ENCODE measurements around the gene ARHGAP12. TPM values are rescaled to one million over a fixed set of nuclear protein-coding genes. Genes with fewer than 3 reads are reported as not detected.

The ARHGAP12 gene
- total RNA-seq, 1 donor from 2014 or later: 96.5 TPM

DNA sequence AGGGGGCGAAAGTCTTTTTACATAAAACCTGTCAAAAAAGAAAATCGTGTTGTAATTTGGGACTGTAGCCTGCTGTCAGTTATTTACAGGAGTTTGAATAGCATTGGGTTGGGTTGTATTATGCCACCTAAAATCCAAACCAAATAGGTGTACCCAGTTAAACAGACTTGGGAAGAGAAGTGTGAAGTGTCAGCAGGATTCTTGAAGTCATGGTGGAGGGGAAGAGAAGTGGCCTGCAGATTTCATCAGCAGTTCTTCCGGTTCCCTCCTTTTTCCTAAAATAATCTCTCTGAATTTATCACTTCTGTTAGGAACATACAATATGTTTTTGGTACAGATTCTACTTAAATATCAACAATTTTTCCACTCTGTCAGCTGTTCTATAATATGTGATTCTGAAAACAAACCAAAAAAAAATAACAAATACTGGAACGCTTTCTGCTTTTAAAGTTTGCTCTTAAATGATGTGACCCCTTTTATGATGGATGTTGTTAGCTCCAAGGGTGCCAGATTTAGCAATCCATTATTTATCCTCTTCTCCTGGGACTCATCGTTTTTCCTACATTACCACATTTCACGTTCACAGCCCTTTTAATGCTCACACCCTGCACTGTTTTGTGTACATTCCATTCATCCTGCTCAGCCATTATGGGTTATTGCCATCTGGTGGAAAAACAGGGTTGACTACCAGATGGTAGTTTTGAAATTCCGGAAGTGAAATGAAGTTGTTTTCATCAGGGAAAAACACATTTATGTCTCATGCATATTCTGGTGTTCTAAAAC, 18.7 kb upstream of the ARHGAP12 start:
- no peak for DNase-seq

DNA sequence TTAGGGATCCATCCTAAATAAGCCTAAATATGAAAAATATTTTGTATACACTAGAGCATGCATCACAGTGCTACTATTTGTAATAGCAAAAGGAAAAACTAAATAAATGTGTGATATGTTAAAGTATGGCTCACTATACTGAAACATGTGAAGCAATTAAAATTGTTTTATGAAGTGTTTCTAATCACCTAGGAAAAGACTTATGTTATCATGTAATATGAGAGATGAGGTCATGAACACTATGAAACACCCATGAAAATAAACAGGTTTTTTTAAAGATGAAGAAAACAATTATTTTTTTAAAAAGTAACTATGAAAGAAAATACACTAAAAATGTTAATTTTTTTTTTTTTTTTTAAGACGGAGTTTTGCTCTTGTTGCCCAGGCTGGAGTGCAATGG, 16.8 kb upstream of the ARHGAP12 start:
- DNase-seq: no peak

DNA sequence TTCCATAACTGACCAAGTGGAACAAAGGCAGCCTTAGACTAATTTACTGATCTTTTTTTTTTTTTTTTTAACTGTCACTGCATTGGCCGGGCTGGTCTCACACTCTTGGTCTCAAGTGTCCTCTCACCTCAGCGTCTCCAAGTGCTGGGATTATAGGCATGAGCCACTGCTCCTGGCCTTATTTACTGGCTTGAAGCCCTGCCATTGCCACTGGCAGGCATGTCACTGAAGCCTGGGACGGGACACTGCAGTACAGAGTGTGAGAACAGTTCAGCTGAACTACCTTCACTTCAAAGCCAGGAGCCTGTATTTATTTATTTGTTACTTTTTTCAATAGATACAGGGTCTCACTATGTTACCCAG, 15.4 kb upstream of the ARHGAP12 start:
- DNase-seq: no peak

DNA sequence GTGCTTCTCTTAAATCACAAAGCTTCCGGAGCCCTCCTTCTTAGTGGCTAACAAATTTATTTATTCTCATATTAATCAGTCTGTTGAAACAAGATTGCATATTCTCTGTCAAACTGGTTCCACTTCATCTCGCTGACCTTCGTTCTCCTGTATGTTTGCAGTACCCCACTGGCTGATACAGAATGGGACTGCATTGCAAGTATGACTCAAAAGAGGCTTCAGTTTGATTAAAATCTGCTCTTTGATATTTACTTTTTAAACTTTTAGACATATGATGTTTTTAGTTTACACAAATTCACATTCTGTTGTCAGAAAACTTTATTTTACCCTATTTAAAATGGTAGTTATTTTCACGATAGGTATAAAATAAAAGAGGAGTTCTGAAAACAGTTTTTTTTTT, 14.3 kb upstream of the ARHGAP12 start:
- DNase-seq: no peak

DNA sequence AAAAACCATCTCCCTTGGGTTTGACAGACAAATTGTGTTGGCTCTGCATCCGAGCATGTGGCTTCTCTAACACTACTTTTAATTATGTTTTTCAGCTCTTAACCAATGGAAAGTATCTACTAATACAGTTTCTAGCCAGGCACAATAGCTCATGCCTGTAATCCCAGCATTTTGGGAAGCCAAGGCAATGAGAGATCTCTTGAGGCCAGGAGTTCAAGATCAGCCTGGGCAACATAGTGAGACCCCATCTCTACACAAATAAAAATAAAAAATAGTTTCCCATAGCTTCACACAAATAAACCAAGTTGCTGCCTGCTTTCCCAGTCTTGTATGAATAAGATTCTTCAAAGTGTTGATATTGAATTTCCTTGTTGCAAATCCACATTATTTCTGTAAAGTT, 13.8 kb upstream of the ARHGAP12 start:
- DNase-seq: no peak

DNA sequence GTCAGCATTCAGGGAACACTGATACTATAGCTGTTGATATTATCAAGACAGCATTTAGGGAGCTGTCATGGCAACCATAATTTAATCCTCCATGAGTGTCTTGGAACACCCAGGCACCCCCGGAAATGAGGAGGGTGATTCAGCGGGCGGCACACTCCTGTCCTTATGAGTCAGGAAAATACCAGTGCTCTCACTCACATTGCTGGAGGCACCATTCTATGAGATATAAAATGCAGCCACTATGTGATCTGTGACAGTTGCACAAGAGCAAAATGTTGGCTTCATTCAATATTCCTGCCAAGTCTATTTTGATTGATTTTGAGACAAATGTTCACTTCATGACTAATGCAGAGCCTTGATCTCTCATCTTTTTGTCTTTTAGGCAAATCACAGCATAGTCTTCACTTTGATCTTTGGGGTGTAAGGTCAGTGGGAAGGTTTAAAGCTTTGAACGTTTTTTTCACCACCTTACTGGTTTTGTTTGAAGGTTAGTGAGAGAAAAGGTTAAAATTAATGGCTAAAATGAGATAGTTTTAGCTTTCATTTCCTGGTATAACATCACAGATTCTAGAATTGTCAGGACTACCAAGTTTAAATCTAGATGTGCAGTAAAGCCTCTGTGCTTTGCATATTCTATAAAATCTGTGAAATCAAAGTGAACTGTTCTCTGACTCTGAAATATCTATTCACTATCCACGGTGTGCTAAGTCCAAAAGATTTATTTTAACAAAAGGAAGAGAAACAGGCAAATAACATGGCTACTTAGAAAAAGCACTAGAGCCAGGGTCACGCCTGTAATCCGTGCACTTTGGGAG, 12.4 kb upstream of the ARHGAP12 start:
- DNase-seq: no peak

DNA sequence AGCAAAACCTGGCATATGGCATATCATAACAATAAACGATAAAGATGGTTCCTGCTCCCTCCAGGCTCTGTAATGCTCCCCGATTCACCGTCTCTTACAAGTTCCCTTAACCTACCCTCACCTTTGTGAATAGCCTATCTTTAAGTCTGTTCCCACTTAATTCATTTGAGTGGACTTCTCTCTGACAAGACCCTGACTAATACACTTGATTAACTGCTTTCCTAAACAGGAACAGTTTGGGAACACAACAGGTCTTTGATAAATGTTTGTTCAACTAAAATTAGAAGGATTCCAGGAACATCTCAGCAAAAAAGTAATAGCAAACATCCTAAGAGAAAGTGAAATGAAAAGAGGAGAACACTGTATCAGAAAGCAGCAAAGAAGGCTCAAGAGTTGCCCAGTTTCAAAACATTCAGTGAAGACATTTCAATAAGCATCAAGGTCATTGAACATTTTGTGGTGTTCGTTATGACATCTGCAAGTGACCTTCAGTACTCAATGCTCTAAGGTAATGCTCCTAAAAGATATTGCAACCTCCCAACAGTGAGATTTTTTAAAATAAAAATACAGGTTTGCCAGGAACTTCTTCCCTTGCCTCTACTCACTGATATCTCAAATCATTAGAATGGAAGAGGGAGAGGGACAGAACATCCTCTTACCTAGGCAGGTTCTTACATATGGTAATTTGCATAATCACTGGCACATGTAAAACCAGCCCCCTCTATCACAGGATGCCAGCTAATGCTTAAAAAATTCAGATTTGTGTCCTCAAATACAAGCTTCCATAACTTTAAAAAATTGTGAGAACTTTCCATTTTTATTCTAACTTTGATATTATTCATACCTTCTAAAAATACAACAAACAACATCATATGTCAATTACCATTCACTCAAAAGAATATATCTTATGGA, 11.4 kb upstream of the ARHGAP12 start:
- no peak for DNase-seq

DNA sequence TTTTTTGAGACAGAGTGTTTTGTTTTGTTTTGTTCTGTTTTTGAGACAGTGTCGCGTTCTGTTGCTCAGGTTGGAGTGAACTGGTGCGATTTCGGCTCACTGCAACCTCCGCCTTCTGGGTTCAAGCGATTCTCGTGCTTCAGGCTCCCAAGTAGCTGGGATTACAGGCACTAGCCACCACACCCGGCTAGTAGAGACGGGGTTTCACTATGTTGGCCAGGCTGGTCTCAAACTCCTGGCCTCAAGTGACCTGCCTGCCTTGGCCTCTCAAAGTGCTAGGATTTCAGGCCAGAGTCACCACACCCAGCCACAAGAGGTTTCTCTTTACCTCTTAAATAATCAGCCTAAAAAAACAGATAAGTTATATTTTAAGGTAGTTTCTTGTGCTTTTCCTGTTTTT, 8.7 kb upstream of the ARHGAP12 start:
- DNase-seq: no peak

DNA sequence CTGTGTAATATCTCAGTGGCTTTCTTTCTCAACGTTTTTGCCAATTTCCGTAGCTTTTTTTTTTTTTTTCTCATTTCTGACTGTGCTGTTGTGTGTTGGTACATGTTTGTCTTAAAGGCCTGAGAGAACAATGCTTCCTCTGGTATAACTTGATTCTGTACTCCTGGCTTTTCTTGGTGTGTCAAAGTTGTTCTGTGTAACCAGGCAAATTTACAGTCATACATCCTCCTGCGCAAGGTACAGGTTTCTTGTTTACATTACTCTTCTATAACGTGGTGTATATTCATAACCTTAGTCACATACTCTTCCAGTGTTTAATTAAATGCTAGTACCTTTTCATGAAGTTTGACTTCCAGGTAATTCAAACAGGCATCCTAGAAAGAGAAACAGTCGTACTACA, 8.3 kb upstream of the ARHGAP12 start:
- DNase-seq: no peak

DNA sequence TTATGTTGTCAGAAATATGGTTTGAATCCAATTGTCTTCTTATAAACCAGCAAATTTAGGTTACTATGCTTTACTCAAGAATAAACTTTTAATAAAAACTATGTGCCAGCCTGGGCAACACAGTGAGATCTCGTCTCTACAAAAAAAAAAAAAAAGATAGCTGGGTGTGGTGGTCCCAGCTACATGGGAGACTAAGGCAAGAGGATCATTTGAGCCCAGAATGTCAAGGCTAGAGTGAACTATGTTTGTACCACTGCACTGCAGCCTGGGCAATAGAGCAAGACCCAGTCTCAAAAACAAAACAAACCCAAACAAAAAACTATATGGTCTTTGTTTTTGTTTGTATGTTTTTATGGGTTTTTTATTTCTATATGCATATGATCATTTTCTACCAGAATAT, 7.5 kb upstream of the ARHGAP12 start:
- DNase-seq: no peak

DNA sequence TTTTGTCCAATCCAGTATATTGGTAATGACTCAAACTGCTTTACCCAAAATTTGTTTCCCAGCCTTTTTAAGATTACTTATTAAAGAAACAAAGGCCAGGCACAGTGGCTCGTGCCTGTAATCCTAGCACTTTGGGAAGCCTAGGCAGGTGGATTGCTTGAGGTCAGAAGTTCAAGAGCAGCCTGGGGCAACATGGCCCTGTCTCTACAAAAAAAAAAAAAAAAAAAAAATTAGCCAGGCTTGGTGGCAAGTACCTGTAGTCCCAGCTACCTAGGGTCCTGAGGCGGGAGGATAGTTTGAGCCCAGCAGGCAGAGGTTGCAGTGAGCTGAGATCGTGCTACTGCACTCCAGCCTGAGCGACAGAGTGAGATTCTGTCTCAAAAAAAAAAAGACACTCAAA, 7.0 kb upstream of the ARHGAP12 start:
- no peak for DNase-seq

DNA sequence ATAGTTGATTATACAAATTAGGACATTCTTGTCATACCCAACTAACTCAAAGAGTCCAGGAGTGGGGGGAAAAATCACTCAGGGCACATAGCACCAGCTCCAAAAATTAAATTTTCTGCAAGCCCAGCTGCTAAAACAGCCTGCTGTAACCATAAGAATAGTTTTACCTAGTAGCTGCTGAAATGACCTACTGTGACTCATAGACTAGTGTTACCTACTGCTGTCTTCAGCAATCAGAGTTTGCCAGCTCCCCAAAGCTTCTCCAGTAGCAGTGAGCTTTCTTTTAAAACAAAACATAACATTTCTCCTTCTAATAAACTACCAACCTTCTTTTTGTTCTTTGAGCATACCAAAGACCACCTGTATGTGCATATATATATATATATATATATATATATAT, 4.2 kb upstream of the ARHGAP12 start:
- no peak for DNase-seq

DNA sequence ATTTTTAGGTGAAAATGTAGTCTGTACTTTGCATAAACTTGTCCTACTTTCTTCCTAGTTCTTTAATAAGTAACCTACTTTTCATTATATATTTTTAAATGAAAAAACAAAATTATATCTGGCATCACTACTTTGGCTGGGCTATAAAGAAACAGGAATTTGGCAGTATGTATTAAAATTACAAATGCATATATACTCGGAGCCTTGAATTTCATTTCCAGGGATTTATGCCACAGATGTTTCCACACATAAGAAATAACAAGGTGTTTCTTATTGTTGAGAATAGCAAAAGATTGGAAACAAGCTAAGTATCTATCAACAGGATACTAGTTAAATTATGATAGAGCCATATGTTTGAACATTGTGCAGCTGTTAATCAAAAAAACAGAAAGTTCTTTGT, 2.2 kb upstream of the ARHGAP12 start:
- DNase-seq: no peak

DNA sequence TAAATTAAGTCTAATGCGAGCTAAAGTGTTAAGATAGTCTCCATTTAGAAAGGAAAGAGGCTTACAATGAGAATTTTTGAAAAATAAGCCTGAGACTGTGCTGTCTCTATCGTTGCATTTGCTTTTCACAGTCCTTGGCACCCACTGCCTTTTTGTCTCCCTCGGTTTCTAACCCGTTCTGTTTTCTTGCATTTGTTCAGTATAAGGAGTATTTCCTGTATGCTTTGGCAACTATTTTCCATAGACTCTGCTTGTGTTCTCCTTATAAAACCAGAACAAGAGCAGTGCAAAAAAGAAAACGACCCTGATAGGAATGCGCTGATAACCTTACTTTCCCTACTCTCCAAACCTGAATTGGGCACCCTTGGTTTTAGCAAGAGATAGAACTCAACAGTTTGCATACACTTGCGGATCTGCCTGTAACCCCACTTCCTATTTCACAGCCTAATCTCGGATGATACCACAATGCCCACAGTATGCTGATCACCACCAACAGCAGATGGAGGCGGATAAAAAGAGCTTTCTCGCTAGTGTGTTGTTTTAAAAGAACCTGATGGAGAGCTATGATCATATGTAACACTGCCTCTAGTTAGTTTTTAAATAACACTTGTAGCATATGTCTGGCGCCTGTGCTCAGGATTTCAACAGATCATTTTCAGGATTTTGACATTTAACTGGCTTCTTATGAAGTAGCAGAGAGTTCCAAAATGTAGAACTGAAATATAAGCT, 1.6 kb upstream of the ARHGAP12 start:
- no peak for DNase-seq

DNA sequence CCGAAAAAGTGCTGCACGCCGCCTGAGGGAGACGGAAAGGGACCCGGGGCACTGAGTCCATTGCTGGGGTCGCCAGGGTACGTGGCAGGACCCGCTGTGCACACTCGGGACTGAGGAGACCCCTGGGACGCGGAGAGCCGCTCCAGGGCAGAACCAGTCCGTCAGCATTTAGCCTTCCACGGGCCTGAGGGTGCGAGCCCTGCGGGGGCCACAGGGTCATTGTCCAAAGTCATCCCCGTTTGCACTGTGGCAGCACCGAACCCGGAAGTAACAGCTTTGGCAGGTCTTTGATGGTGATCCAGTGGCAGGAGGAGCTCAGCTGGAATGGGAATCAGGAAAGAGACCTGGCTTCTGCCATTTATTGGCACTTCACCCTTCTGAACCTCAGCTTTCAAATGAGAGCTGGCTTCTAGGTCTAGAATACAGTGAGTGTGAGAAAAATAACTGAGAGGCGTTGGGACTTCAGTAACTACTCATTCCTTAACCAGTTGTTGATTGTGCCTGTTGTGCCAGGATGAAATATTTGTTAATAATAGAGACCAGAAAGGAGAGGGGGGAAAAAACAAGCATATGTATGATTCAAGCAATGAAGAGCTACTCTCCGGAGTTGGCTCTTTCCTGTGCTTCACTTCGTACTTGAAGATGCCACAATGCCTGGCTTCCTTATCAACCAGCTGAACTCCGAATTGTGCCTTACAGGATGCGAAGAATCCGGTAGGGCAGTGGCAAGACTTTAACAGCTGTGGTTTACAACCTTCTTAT, 811 bp upstream of the ARHGAP12 start:
- DNase-seq: no peak

DNA sequence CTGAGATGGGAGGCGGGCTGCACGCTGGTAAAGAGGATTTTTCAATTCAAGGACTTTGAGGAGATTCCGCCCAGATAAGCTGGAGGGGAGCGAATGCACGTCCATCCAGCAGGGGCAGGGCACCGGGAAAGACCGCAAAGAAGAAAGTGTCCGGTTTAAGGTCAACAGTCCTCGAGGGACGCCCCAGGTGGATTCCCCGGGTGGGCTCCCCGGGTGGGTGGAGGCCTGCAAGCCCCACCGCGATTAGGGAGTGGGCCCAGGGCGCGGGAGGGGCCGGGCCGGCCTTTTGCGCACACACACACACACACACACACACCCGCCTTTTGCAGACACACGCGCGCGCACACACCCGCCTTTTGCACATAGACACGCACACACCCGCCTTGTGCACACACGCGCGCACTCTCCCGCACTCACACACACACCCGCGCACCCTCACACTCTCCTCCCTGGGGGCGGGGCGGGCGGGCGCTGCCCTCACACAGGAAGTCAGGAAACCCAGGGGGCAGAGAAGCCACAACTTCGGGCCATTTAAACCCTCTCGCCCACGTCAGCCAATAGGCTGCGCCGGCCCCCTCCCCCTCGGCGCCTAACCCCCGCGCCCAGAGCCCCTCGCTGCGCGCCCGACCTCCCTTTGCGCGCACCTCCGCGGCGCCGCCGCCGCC, 615 bp downstream of the ARHGAP12 start:
- DNase-seq: peak; percentile 23

DNA sequence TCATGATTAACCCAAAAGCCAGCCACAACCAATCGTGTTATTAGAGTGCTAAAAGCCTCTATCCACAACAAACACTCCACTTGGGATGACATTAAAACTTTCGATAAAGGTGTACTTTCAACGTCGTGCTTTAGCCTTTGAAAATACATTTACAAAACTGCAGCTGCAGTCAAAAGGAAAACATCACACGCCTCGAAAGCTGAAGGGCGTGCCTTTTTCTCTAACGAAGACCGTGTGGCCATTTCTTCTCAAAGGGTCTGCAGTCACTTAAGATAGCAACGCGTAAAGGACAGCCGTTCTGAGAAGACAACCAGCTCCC, 1.1 kb downstream of the ARHGAP12 start:
- DNase-seq: no peak

DNA sequence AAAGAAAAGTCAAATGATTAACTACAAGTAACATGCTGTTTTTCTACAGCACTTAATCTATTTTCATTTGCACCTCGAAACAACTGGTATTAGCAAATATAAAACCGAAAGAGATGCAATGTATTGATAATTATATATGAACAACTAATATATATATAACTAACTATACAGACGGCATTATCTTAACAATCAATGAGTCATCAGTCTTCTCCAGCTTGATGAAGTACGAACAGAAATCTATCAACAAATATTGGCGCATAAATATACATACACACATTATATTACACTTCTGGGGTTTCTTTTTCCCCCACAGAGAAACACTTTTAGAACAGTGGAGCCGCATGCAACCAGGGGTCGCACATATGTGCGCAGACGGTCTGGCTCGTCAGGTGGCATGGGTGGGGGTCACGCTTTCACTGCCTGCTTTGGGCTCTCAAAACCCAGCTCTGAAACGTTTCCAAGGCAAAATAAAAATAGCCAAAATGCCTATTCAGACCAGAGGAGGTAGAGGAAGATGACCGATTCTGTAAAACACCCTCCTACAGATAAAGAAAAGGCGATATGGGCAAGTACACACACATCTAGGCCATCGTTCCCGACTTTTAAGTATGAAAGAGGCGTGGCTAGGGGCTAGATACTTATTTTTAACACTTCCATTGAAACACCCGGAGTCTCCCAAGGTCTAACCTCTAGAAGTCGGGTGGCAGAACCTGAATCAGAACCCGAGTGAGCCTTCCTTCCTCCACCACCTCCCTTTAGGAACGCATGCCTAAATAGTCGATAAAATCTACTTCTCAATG, 1.7 kb downstream of the ARHGAP12 start:
- DNase-seq: no peak

DNA sequence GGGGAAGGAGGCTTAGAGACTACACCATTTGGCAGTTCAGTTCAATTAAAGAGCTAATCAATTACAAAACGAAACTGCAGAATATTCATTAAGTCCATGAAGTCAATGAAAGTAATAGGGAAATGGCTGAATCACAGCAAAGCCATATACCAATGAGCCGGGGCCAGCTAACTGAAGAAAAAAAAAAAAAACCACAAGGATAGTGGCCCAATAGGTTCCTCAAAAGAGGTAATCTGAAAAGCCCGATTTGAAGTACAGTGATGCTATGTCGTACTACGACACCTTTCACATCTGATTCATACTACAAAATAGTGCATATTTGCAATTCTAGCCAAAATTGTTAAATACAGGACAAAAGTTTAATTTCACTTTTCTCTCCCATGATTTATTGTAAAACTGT, 2.5 kb downstream of the ARHGAP12 start:
- DNase-seq: no peak

DNA sequence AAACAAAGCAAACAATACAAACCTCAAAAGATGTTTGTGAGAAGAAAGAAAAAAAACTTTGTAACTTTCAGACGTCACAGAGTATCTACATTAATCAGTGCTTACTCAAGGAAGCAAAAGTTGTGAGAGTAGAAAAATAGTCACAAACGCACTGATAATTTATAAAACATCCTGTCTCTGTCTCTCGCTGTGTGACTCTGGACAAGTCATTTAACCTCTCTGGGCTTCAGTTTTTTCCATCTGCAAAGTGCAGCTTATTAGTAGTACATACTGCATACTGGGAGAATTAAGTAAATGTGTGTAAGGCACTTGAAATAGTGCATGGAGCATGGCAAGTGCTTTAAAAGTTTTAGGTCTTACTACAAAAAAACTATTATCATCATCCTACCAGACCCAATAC, 3.8 kb downstream of the ARHGAP12 start:
- no peak for DNase-seq

All from occipital lobe (tissue), 2 donors.